ENCODE results near the gene RAB40B. TPM values are rescaled to one million over a fixed set of nuclear protein-coding genes. Genes with fewer than 3 reads are reported as not detected.
A peak's percentile ranks its signal among the peaks of the same experiment; 100 is the strongest.

Gene RAB40B
- total and polyA plus RNA-seq, 2 of the 13 experiments (the other 11 are each of a cell fraction or from before 2014, with no cell fraction given): 6.2 to 6.5 TPM

GRCh38 chr17:82668631-82669099 is 29.8 kb downstream of the RAB40B start (continued):
- TF ChIP-seq ZXDC (CRISPR knock-in tag; IDR thresholded peaks at IDR 0.05): peak; percentile 87
- TF ChIP-seq PHF8 (CRISPR knock-in tag; IDR thresholded peaks at IDR 0.05): peak; percentile 55
- peak; percentile 61; the same call in 1 of the 2 replicates for TF ChIP-seq ZNF704 (CRISPR knock-in tag; IDR thresholded peaks at IDR 0.05; ENCODE audit: borderline replicate concordance)
- no peak for TF ChIP-seq THYN1 (CRISPR knock-in tag; IDR thresholded peaks at IDR 0.05; ENCODE audit: borderline replicate concordance, low read depth)
- no peak for TF ChIP-seq JUNB (CRISPR knock-in tag; IDR thresholded peaks at IDR 0.05; ENCODE audit: borderline replicate concordance)
- peak; percentile 43; the same call in 1 of the 2 replicates for TF ChIP-seq IRF2 (CRISPR knock-in tag; IDR thresholded peaks at IDR 0.05)
- no peak for TF ChIP-seq DDIT3 (CRISPR knock-in tag; IDR thresholded peaks at IDR 0.05)
- TF ChIP-seq HNF1B (CRISPR knock-in tag; IDR thresholded peaks at IDR 0.05): no peak
- TF ChIP-seq PATZ1 (CRISPR knock-in tag; IDR thresholded peaks at IDR 0.05): peak; percentile 49; the same call in 1 of the 2 replicates
- no peak for TF ChIP-seq U2AF2 (IDR thresholded peaks at IDR 0.05; ENCODE audit: low read depth, low read length)
- peak; percentile 45; the same call in 1 of the 2 replicates for TF ChIP-seq ESRRA (CRISPR knock-in tag; IDR thresholded peaks at IDR 0.05; ENCODE audit: low read depth)
- peak; percentile 70; the same call in 1 of the 2 replicates for TF ChIP-seq ZNF788 (CRISPR knock-in tag; IDR thresholded peaks at IDR 0.05; ENCODE audit: borderline replicate concordance)
- no peak for TF ChIP-seq ZNF253 (CRISPR knock-in tag; IDR thresholded peaks at IDR 0.05; ENCODE audit: borderline replicate concordance)
- TF ChIP-seq ZNF280D (CRISPR knock-in tag; IDR thresholded peaks at IDR 0.05): no peak
- 0 out of 2 replicates have a peak, but pooled peaks have one; percentile 51 for TF ChIP-seq ZSCAN9 (CRISPR knock-in tag; IDR thresholded peaks at IDR 0.05; ENCODE audit: borderline replicate concordance)
- no peak for TF ChIP-seq MEIS2 (CRISPR knock-in tag; IDR thresholded peaks at IDR 0.05)
- TF ChIP-seq TGIF2 (CRISPR knock-in tag; IDR thresholded peaks at IDR 0.05): 0 out of 2 replicates have a peak, but pooled peaks have one; percentile 33
